ENCODE results near the gene TMX2.

TMX2 gene

GRCh38 chr11:57764972-57765371 lies 52.6 kb downstream of the TMX2 start:
- CTCF ChIA-PET = interaction anchor here (0.7 to 10.8 kb wide), 6 partner anchors 13 to 37 kb away, joined by 3 to 92 read pairs (median 14); partner anchors contain the start of gene BTBD18
- POLR2A ChIA-PET = interaction anchor here (1.7 kb wide), 1 partner anchor 21 kb away, joined by 4 read pairs; no protein-coding TSS in a partner anchor
- no peak for TF ChIP-seq CTCF (IDR thresholded peaks at IDR 0.05; ENCODE audit: control extremely low read depth, extremely low read depth, low read depth, missing control alignments)
- no peak for DNase-seq (ENCODE audit: extremely low spot score)

- ChIA-PET CTCF (interaction anchor here (0.8 to 2.2 kb wide), 3 partner anchors 8 to 30 kb away, joined by 3 to 9 read pairs (median 5); partner anchors contain the start of gene CTNND1), POLR2A (no interaction called here)
- TF ChIP-seq CTCF (IDR thresholded peaks at IDR 0.05; ENCODE audit: control extremely low read depth, extremely low read depth, low read depth, missing control alignments) = no peak
- no peak for DNase-seq (ENCODE audit: extremely low spot score)
Measured at GRCh38 chr11:57770793-57771192, 58.4 kb downstream of the TMX2 start.

GRCh38 chr11:57771365-57771764 lies 59.0 kb downstream of the TMX2 start:
- CTCF ChIA-PET = interaction anchor here (1.4 to 2.2 kb wide), 3 partner anchors 8 to 29 kb away, joined by 5 to 9 read pairs (median 5); partner anchors contain the start of gene CTNND1
- POLR2A ChIA-PET = no interaction called here
- no peak for TF ChIP-seq CTCF (IDR thresholded peaks at IDR 0.05; ENCODE audit: control extremely low read depth, extremely low read depth, low read depth, missing control alignments)
- no peak for DNase-seq (ENCODE audit: extremely low spot score)

GRCh38 chr11:57772562-57772961 lies 60.2 kb downstream of the TMX2 start:
- CTCF ChIA-PET = interaction anchor here (1.4 to 2.2 kb wide), 2 partner anchors 9 to 28 kb away, joined by 5 to 9 read pairs; no protein-coding TSS in a partner anchor
- TF ChIP-seq CTCF (IDR thresholded peaks at IDR 0.05; ENCODE audit: control extremely low read depth, extremely low read depth, low read depth, missing control alignments) = no peak
- DNase-seq (ENCODE audit: extremely low spot score) = no peak
- POLR2A ChIA-PET = no interaction called here

- CTCF ChIA-PET = interaction anchor here (1.3 kb wide), 1 partner anchor 27 kb away, joined by 3 read pairs; no protein-coding TSS in a partner anchor
- POLR2A ChIA-PET = interaction anchor here (0.7 kb wide), 1 partner anchor 9 kb away, joined by 4 read pairs; no protein-coding TSS in a partner anchor
- no peak for TF ChIP-seq CTCF (IDR thresholded peaks at IDR 0.05; ENCODE audit: control extremely low read depth, extremely low read depth, low read depth, missing control alignments)
Measured at GRCh38 chr11:57773026-57773598, 60.7 kb downstream of the TMX2 start.

GRCh38 chr11:57775491-57775890 lies 63.1 kb downstream of the TMX2 start:
- POLR2A ChIA-PET = no interaction called here
- CTCF ChIA-PET = interaction anchor here (0.7 kb wide), 1 partner anchor 10 kb away, joined by 3 read pairs; no protein-coding TSS in a partner anchor
- no peak for DNase-seq (ENCODE audit: extremely low spot score)
- no peak for TF ChIP-seq CTCF (IDR thresholded peaks at IDR 0.05; ENCODE audit: control extremely low read depth, extremely low read depth, low read depth, missing control alignments)

More at GRCh38 chr11:57773026-57773598, 60.7 kb downstream of the TMX2 start:
- DNase-seq (ENCODE audit: extremely low spot score) = no peak
